HepG2 (cell line): ENCODE measurements around the gene EPB41L2. TPM values are rescaled to one million over a fixed set of nuclear protein-coding genes. Genes with fewer than 3 reads are reported as not detected.

Source experiments
- CBFB ChIP-seq: sonication (generic); formaldehyde crosslinking; IDR thresholded peaks from 2 replicates; pipeline ENCODE4 v1.4.0; 2020; ENCODE audit warnings: missing genetic modification reagents
- DNMT3B ChIP-seq: conservative IDR thresholded peaks from 2 replicates; pipeline ENCODE4 v1.6.1; 2016; ENCODE audit warnings: missing biosample characterization, control low read depth
- E2F1 ChIP-seq: sonication (generic); formaldehyde crosslinking; IDR thresholded peaks from 2 replicates; pipeline ENCODE4 v1.5.0; 2020; ENCODE audit warnings: missing genetic modification reagents
- EZH2 ChIP-seq: conservative IDR thresholded peaks from 2 replicates; pipeline ENCODE4 v1.6.1; 2012; ENCODE audit warnings: mild to moderate bottlenecking, low read depth, low read length, moderate library complexity
- GZF1 ChIP-seq: sonication (generic); formaldehyde crosslinking; IDR thresholded peaks from 2 replicates; pipeline ENCODE4 v1.5.1; 2020; ENCODE audit warnings: mild to moderate bottlenecking, missing genetic modification reagents
- HINFP ChIP-seq: sonication (generic); formaldehyde crosslinking; IDR thresholded peaks from 2 replicates; pipeline ENCODE4 v1.4.0; 2020; ENCODE audit warnings: low read depth, mild to moderate bottlenecking, missing genetic modification reagents
- HOXA7 ChIP-seq: sonication (generic); formaldehyde crosslinking; IDR thresholded peaks from 2 replicates; pipeline ENCODE4 v1.8.1; 2022; ENCODE audit warnings: mild to moderate bottlenecking, missing genetic modification reagents, moderate library complexity
- ISL2 ChIP-seq: sonication (generic); formaldehyde crosslinking; IDR thresholded peaks from 2 replicates; pipeline ENCODE4 v1.5.0; 2020; ENCODE audit warnings: missing genetic modification reagents
- MAF1 ChIP-seq: sonication (generic); formaldehyde crosslinking; IDR thresholded peaks from 2 replicates; pipeline ENCODE4 v1.5.0; 2020; ENCODE audit warnings: missing genetic modification reagents, borderline replicate concordance
- NFKBIZ ChIP-seq: IDR thresholded peaks from 2 replicates; pipeline ENCODE4 v1.6.1; 2018; ENCODE audit warnings: missing genetic modification reagents, missing compliant biosample characterization
- NR2F2 ChIP-seq: IDR thresholded peaks from 2 replicates; pipeline ENCODE4 v1.6.1; 2012; ENCODE audit warnings: low read depth, inconsistent platforms, borderline replicate concordance
- NR3C1 ChIP-seq: sonication (generic); formaldehyde crosslinking; IDR thresholded peaks from 2 replicates; pipeline ENCODE4 v1.4.0; 2020; ENCODE audit warnings: missing genetic modification reagents
- PATZ1 ChIP-seq: sonication (generic); formaldehyde crosslinking; IDR thresholded peaks from 2 replicates; pipeline ENCODE4 v1.4.0; 2020; ENCODE audit warnings: missing genetic modification reagents
- PRDM15 ChIP-seq: sonication (generic); formaldehyde crosslinking; IDR thresholded peaks from 2 replicates; pipeline ENCODE4 v1.4.0; 2020; ENCODE audit warnings: missing genetic modification reagents
- SKI ChIP-seq: fragments of 450-650 bp; IDR thresholded peaks from one replicate; pipeline ENCODE4 v1.6.1; 2018; ENCODE audit warnings: mild to moderate bottlenecking; ENCODE audit not compliant: partially characterized antibody
- SNAI1 ChIP-seq: sonication (generic); formaldehyde crosslinking; IDR thresholded peaks from 2 replicates; pipeline ENCODE4 v1.5.0; 2020; ENCODE audit warnings: mild to moderate bottlenecking, missing genetic modification reagents, borderline replicate concordance
- TCF12 ChIP-seq, 2 experiments: fragments of 450-650 bp in 1 of 2; sonication (generic) in 1 of 2; formaldehyde crosslinking in 1 of 2; IDR thresholded peaks; 2 replicates each; pipeline versions ENCODE4 v1.6.1 to v1.8.0; 2017 to 2022; ENCODE audit warnings: antibody characterized with exemption in 1 of 2, mild to moderate bottlenecking in 1 of 2, missing genetic modification reagents in 1 of 2, moderate library complexity in 1 of 2
- ZFX ChIP-seq: sonication (generic); formaldehyde crosslinking; IDR thresholded peaks from 2 replicates; pipeline ENCODE4 v1.4.0; 2020; ENCODE audit warnings: mild to moderate bottlenecking, low read depth, missing genetic modification reagents, moderate library complexity
- ZMYM3 ChIP-seq: sonication (generic); formaldehyde crosslinking; IDR thresholded peaks from 2 replicates; pipeline ENCODE4 v1.5.1; 2020; ENCODE audit warnings: mild to moderate bottlenecking, missing genetic modification reagents
- ZNF546 ChIP-seq: sonication (generic); formaldehyde crosslinking; conservative IDR thresholded peaks from 2 replicates; pipeline ENCODE4 v1.8.1; 2023; ENCODE audit warnings: mild to moderate bottlenecking, missing genetic modification reagents
- ZNF567 ChIP-seq: sonication (generic); formaldehyde crosslinking; IDR thresholded peaks from 2 replicates; pipeline ENCODE4 v1.8.1; 2023; ENCODE audit warnings: mild to moderate bottlenecking, missing genetic modification reagents, borderline replicate concordance
- ZNF777 ChIP-seq: sonication (generic); formaldehyde crosslinking; IDR thresholded peaks from 2 replicates; pipeline ENCODE4 v1.4.0; 2020; ENCODE audit warnings: missing genetic modification reagents
- ZNF883 ChIP-seq: sonication (generic); formaldehyde crosslinking; IDR thresholded peaks from 2 replicates; pipeline ENCODE4 v1.5.1; 2020; ENCODE audit warnings: mild to moderate bottlenecking, missing genetic modification reagents; ENCODE audit errors: not compliant biosample characterization
- polyA plus RNA-seq, 8 experiments: library from polyadenylated mRNA; depleted of rRNA in 3 of 8; stranded (reverse) in 7 of 8; unstranded in 1 of 8; fragments of >200 nt; fragmentation: Illumina TruSeq in 4 of 8; extraction: Trizol in 4 of 8; gene quantifications; 2 replicates each; pipeline versions ENCODE4 v1.2.1 to v1.2.3, GENCODE V29; 2011 to 2016; ENCODE audit warnings: low read depth in 4 of 8, missing spikeins in 1 of 8, mixed read lengths in 1 of 8; ENCODE audit not compliant: insufficient read depth in 1 of 8
- total RNA-seq, 5 experiments: library from RNA; depleted of rRNA; stranded (reverse); fragments of >200 nt; fragmentation: Illumina TruSeq; extraction: Trizol; gene quantifications; 2 replicates each; pipeline ENCODE4 v1.2.3, GENCODE V29; 2016; ENCODE audit warnings: low read depth in 1 of 5

Gene EPB41L2
- total and polyA plus RNA-seq, 2 of the 13 experiments (the other 11 are each of a cell fraction or from before 2014, with no cell fraction given), result 41.7 to 56.4 TPM

GRCh38 chr6:130824978-130825694 lies 237.9 kb downstream of the EPB41L2 start (continued):
- TF ChIP-seq ZFX (no peak), ZNF777 (CRISPR knock-in tag) (no peak), CBFB (no peak), NR3C1 (no peak), ZMYM3 (CRISPR knock-in tag) (peak; percentile 67), HOXA7 (CRISPR knock-in tag) (no peak), GZF1 (no peak), PATZ1 (CRISPR knock-in tag) (no peak), SKI (no peak), SNAI1 (CRISPR knock-in tag) (no peak), PRDM15 (CRISPR knock-in tag) (no peak), HINFP (CRISPR knock-in tag) (no peak), ZNF546 (no peak), NR2F2 (peak; percentile 55; the same call in 1 of the 2 replicates), NFKBIZ (CRISPR knock-in tag) (no peak), ZNF567 (CRISPR knock-in tag) (no peak), DNMT3B (CRISPR knock-in tag) (no peak), MAF1 (CRISPR knock-in tag) (no peak), ISL2 (no peak), ZNF883 (no peak), TCF12 (IDR thresholded peaks at IDR 0.05) (no peak), TCF12 (CRISPR knock-in tag; IDR thresholded peaks at IDR 0.05) (no peak), EZH2 (no peak), E2F1 (CRISPR knock-in tag) (no peak)
